Measurements from ENCODE around the gene SKAP1.

- TF ChIP-seq POLR2A (IDR thresholded peaks at IDR 0.05) (no peak), CTCF (IDR thresholded peaks at IDR 0.05) (no peak)
Measured at GRCh38 chr17:48441231-48441711, 11.3 kb upstream of the SKAP1 start.
